Stimulated activated CD4-positive, alpha-beta T cell treated with anti-CD3 and anti-CD28 coated beads, Interleukin-4, amount 100 ng/mL, for 24 hours (primary cell): ENCODE data around the gene MASP2.
"Not testable (repeated sequence)": the region's sequence is repeated elsewhere in the genome, so short reads cannot be mapped to it uniquely, and the experiment has no call there.

Experiments
- DNase-seq: peaks from one replicate; pipeline ENCODE4 v3.0.0-alpha.2; 2020

The MASP2 gene

GRCh38 chr1:11037019-11037739, 9.9 kb downstream of the MASP2 start:
- DNase-seq: not testable (repeated sequence)

GRCh38 chr1:11031624-11032262, 15.3 kb downstream of the MASP2 start:
- no peak for DNase-seq

- DNase-seq: no peak
These were observed 16.2 kb downstream of the MASP2 start for GRCh38 chr1:11030865-11031264.

GRCh38 chr1:11028018-11028417, 19.0 kb downstream of the MASP2 start:
- no peak for DNase-seq

GRCh38 chr1:11027316-11027715, 19.7 kb downstream of the MASP2 start:
- DNase-seq: no peak

GRCh38 chr1:11026903-11027302, 20.1 kb downstream of the MASP2 start:
- no peak for DNase-seq

- DNase-seq: no peak
These were observed 21.0 kb downstream of the MASP2 start for GRCh38 chr1:11026052-11026451.

GRCh38 chr1:11025618-11026017, 21.4 kb downstream of the MASP2 start:
- DNase-seq: no peak

- DNase-seq: no peak
These were observed 22.2 kb downstream of the MASP2 start for GRCh38 chr1:11024874-11025203.

- DNase-seq: no peak
These were observed 22.7 kb downstream of the MASP2 start for GRCh38 chr1:11024154-11024873.

- no peak for DNase-seq
These were observed 23.8 kb downstream of the MASP2 start for GRCh38 chr1:11023201-11023600.

- no peak for DNase-seq
These were observed 27.1 kb downstream of the MASP2 start for GRCh38 chr1:11019971-11020370.

GRCh38 chr1:11019358-11019757, 27.7 kb downstream of the MASP2 start:
- not testable (repeated sequence) for DNase-seq

GRCh38 chr1:11013160-11013531, 33.9 kb downstream of the MASP2 start:
- no peak for DNase-seq

- DNase-seq: peak; percentile 92
These were observed 34.5 kb downstream of the MASP2 start, which contains the start of gene TARDBP for GRCh38 chr1:11012260-11013159. TSS of gene TARDBP (plus strand) at chr1:11012654. CDS start at chr1:11013728, 1,074 bp downstream.

GRCh38 chr1:11000526-11000925, 46.5 kb downstream of the MASP2 start:
- DNase-seq: no peak

GRCh38 chr1:10996100-10996499, 50.9 kb downstream of the MASP2 start:
- DNase-seq: no peak

- no peak for DNase-seq
These were observed 54.2 kb downstream of the MASP2 start for GRCh38 chr1:10992864-10993263.

- not testable (repeated sequence) for DNase-seq
These were observed 55.0 kb downstream of the MASP2 start for GRCh38 chr1:10992004-10992403.

- no peak for DNase-seq
These were observed 56.2 kb downstream of the MASP2 start for GRCh38 chr1:10990828-10991227.

- DNase-seq: not testable (repeated sequence)
These were observed 57.0 kb downstream of the MASP2 start for GRCh38 chr1:10989920-10990516.

GRCh38 chr1:10989095-10989494, 57.9 kb downstream of the MASP2 start:
- no peak for DNase-seq
